NCI-H2029 treated with DMSO at 0.1 percent for 48 hours (cell line): ENCODE results near the gene SLC7A10.
"Not testable (repeated sequence)": the region's sequence is repeated elsewhere in the genome, so short reads cannot be mapped to it uniquely, and the experiment has no call there.

Experiments used
- DNase-seq: peaks from one replicate; lab custom pipeline; 2025; lab: John Stamatoyannopoulos, UW

SLC7A10 gene

GRCh38 chr19:33215438-33216197, 10.0 kb downstream of the SLC7A10 start:
- no peak for DNase-seq

GRCh38 chr19:33214596-33214995, 11.1 kb downstream of the SLC7A10 start:
- DNase-seq = no peak

- no peak for DNase-seq
Measured at GRCh38 chr19:33212436-33213172, 13.0 kb downstream of the SLC7A10 start.

GRCh38 chr19:33211794-33212435, 13.7 kb downstream of the SLC7A10 start:
- DNase-seq = no peak

GRCh38 chr19:33210266-33210940, 15.2 kb downstream of the SLC7A10 start:
- DNase-seq = no peak

GRCh38 chr19:33209850-33210230, 15.8 kb downstream of the SLC7A10 start:
- DNase-seq = not testable (repeated sequence)

- no peak for DNase-seq
Measured at GRCh38 chr19:33208904-33209849, 16.5 kb downstream of the SLC7A10 start.

- no peak for DNase-seq
Measured at GRCh38 chr19:33208371-33208895, 17.2 kb downstream of the SLC7A10 start.

GRCh38 chr19:33207903-33208302, 17.7 kb downstream of the SLC7A10 start:
- no peak for DNase-seq

GRCh38 chr19:33207040-33207620, 18.5 kb downstream of the SLC7A10 start:
- DNase-seq = no peak

- no peak for DNase-seq
Measured at GRCh38 chr19:33206261-33207039, 19.2 kb downstream of the SLC7A10 start.

- DNase-seq = no peak
Measured at GRCh38 chr19:33205531-33206260, 20.0 kb downstream of the SLC7A10 start.

- DNase-seq = no peak
Measured at GRCh38 chr19:33205110-33205509, 20.5 kb downstream of the SLC7A10 start.

GRCh38 chr19:33204136-33204973, 21.3 kb downstream of the SLC7A10 start:
- no peak for DNase-seq

- DNase-seq = no peak
Measured at GRCh38 chr19:33203529-33203928, 22.1 kb downstream of the SLC7A10 start.

GRCh38 chr19:33202546-33203507, 22.8 kb downstream of the SLC7A10 start:
- no peak for DNase-seq
